ENCODE results near the gene NUDT3. TPM values are rescaled to one million over a fixed set of nuclear protein-coding genes. Genes with fewer than 3 reads are reported as not detected.

The NUDT3 gene
- total and polyA plus RNA-seq, 2 experiments from 2014 or later = 12.1 to 31.1 TPM

- TF ChIP-seq ZNF462 (CRISPR knock-in tag; IDR thresholded peaks at IDR 0.05) (no peak), EZH2 (IDR thresholded peaks at IDR 0.05; ENCODE audit: low read depth, unreplicated experiment) (no peak), JUNB (IDR thresholded peaks at IDR 0.05; ENCODE audit: unreplicated experiment) (no peak)
These were observed 52.5 kb downstream of the NUDT3 start (continued) for GRCh38 chr6:34339971-34340370.

- peaks cover 5% of the 10 kb centered on the region for H4K20me1 ChIP-seq (replicated peaks; ENCODE audit: insufficient read depth)
- TF ChIP-seq JUNB (IDR thresholded peaks at IDR 0.05; ENCODE audit: unreplicated experiment) = no peak
- TF ChIP-seq EZH2 (IDR thresholded peaks at IDR 0.05; ENCODE audit: low read depth, unreplicated experiment) = no peak
- TF ChIP-seq ZNF114 (CRISPR knock-in tag; IDR thresholded peaks at IDR 0.05) = no peak
- TF ChIP-seq ZNF462 (CRISPR knock-in tag; IDR thresholded peaks at IDR 0.05) = no peak
- no peak for TF ChIP-seq POLR2AphosphoS5 (IDR thresholded peaks at IDR 0.05; ENCODE audit: low read depth)
- TF ChIP-seq ETS1 (IDR thresholded peaks at IDR 0.05) = no peak
These were observed 53.0 kb downstream of the NUDT3 start for GRCh38 chr6:34339432-34339831.

More at GRCh38 chr6:34339432-34339831, 53.0 kb downstream of the NUDT3 start:
- Histone ChIP-seq H3F3A (replicated peaks; ENCODE audit: low read depth) (no peaks in the 10 kb centered on the region), H3K79me2 (replicated peaks; ENCODE audit: insufficient read depth) (peaks cover 33% of the 10 kb centered on the region), H3K36me3 (ENCODE audit: insufficient read depth) (no peaks in the 10 kb centered on the region), H2AFZ (no peak overlapping the region), H3K27ac (ENCODE audit: low read depth) (no peak overlapping the region), H3K4me2 (no peak overlapping the region), H3K4me1 (ENCODE audit: insufficient read depth) (peaks cover 7% of the 10 kb centered on the region; the same call in 1 of the 2 replicates), H3K9me2 (ENCODE audit: insufficient read depth) (no peaks in the 10 kb centered on the region), H3K4me3 (no peak overlapping the region), H3K27me3 (ENCODE audit: insufficient read depth) (no peaks in the 10 kb centered on the region)
- DNase-seq (ENCODE audit: low spot score) = no peak
- Mint-ChIP-seq H3K9me3 (no peaks in the 10 kb centered on the region), H3K4me3 (no peak overlapping the region), H3K27me3 (ENCODE audit: insufficient read depth, low read depth, poor library complexity) (no peaks in the 10 kb centered on the region), H3K36me3 (ENCODE audit: low read depth) (peaks cover 4% of the 10 kb centered on the region; the same call in 1 of the 3 replicates), H3K4me1 (peaks cover 14% of the 10 kb centered on the region; the same call in 2 of the 3 replicates), H3K27ac (peak overlapping the region; percentile 47; the same call in 1 of the 2 replicates)
- ATAC-seq = no peak
